H9 (cell line): ENCODE measurements around the gene CD9. TPM values are rescaled to one million over a fixed set of nuclear protein-coding genes. Genes with fewer than 3 reads are reported as not detected.

Experiments used
- DNase-seq: peaks from one replicate; pipeline ENCODE4 v3.0.0-alpha.2; 2017
- H2AFZ ChIP-seq: one replicate; pipeline ENCODE4 v1.6.1; 2013; ENCODE audit warnings: mild to moderate bottlenecking, low read length, control low read depth, moderate library complexity
- H2AK5ac ChIP-seq: 2 replicates; pipeline ENCODE4 v1.6.1; 2013; ENCODE audit warnings: low read length, control low read depth, mixed read lengths; ENCODE audit not compliant: insufficient read length
- H2BK120ac ChIP-seq: one replicate; pipeline ENCODE4 v1.6.1; 2013; ENCODE audit warnings: low read depth, mild to moderate bottlenecking, low read length, control low read depth, inconsistent platforms; ENCODE audit not compliant: poor library complexity, severe bottlenecking
- H2BK12ac ChIP-seq: 2 replicates; pipeline ENCODE4 v1.6.1; 2013; ENCODE audit warnings: low read length, control low read depth, mixed read lengths, low read depth; ENCODE audit not compliant: insufficient read length
- H2BK15ac ChIP-seq: 2 replicates; pipeline ENCODE4 v1.6.1; 2013; ENCODE audit warnings: low read depth, low read length, control low read depth
- H2BK20ac ChIP-seq: one replicate; pipeline ENCODE4 v1.6.1; 2013; ENCODE audit warnings: low read depth, mild to moderate bottlenecking, low read length, control low read depth, inconsistent platforms; ENCODE audit not compliant: poor library complexity, severe bottlenecking
- H2BK5ac ChIP-seq: 2 replicates; pipeline ENCODE4 v1.6.1; 2013; ENCODE audit warnings: low read length, control low read depth, mixed read lengths; ENCODE audit not compliant: insufficient read length
- H3K14ac ChIP-seq: 2 replicates; pipeline ENCODE4 v1.6.1; 2013; ENCODE audit warnings: low read length, control low read depth; ENCODE audit not compliant: insufficient read depth
- H3K18ac ChIP-seq: 2 replicates; pipeline ENCODE4 v1.6.1; 2013; ENCODE audit warnings: low read depth, mild to moderate bottlenecking, mixed read lengths, low read length, control low read depth; ENCODE audit not compliant: insufficient read length
- H3K23ac ChIP-seq: 2 replicates; pipeline ENCODE4 v1.6.1; 2013; ENCODE audit warnings: low read length, control low read depth, mixed read lengths, low read depth; ENCODE audit not compliant: insufficient read length
- H3K23me2 ChIP-seq: 2 replicates; pipeline ENCODE4 v1.6.1; 2013; ENCODE audit warnings: low read depth, mild to moderate bottlenecking, mixed read lengths, low read length, control low read depth; ENCODE audit not compliant: insufficient read length, poor library complexity, severe bottlenecking
- H3K27ac ChIP-seq: 2 replicates; pipeline ENCODE4 v1.5.1; 2013; ENCODE audit warnings: low read length, control low read depth, mixed read lengths, low read depth; ENCODE audit not compliant: insufficient read length
- H3K27me3 ChIP-seq: 2 replicates; pipeline ENCODE4 v1.6.1; 2013; ENCODE audit warnings: low read length, control low read depth, inconsistent platforms; ENCODE audit not compliant: insufficient read depth
- H3K4ac ChIP-seq: 2 replicates; pipeline ENCODE4 v1.6.1; 2013; ENCODE audit warnings: low read depth, mild to moderate bottlenecking, control low read depth, inconsistent platforms, low read length, moderate library complexity
- H3K4me1 ChIP-seq: 2 replicates; pipeline ENCODE4 v1.6.1; 2013; ENCODE audit warnings: low read length, control low read depth, inconsistent platforms; ENCODE audit not compliant: insufficient read depth
- H3K4me2 ChIP-seq: 2 replicates; pipeline ENCODE4 v1.6.1; 2013; ENCODE audit warnings: low read length, control low read depth, mixed read lengths; ENCODE audit not compliant: insufficient read length, insufficient read depth
- H3K56ac ChIP-seq: 2 replicates; pipeline ENCODE4 v1.6.1; 2013; ENCODE audit warnings: low read depth, mild to moderate bottlenecking, mixed read lengths, low read length, control low read depth; ENCODE audit not compliant: insufficient read length
- H3K79me1 ChIP-seq: 2 replicates; pipeline ENCODE4 v1.6.1; 2013; ENCODE audit warnings: low read depth, mild to moderate bottlenecking, moderate library complexity, low read length, control low read depth, inconsistent platforms; ENCODE audit not compliant: insufficient read depth, poor library complexity, severe bottlenecking
- H3K79me2 ChIP-seq: 2 replicates; pipeline ENCODE4 v1.6.1; 2013; ENCODE audit warnings: low read length, control low read depth, inconsistent platforms; ENCODE audit not compliant: insufficient read depth
- H3K9ac ChIP-seq: 2 replicates; pipeline ENCODE4 v1.6.1; 2013; ENCODE audit warnings: low read length, control low read depth, mixed read lengths; ENCODE audit not compliant: insufficient read length; ENCODE audit errors: extremely low read depth
- H3K9me3 ChIP-seq: one replicate; pipeline ENCODE4 v1.6.1; 2013; ENCODE audit warnings: low read depth, low read length, inconsistent platforms; ENCODE audit not compliant: control insufficient read depth
- H3T11ph ChIP-seq: one replicate; pipeline ENCODE4 v1.6.1; 2013; ENCODE audit warnings: mild to moderate bottlenecking, low read length, control low read depth, inconsistent platforms
- H4K20me1 ChIP-seq: one replicate; pipeline ENCODE4 v1.6.1; 2013; ENCODE audit not compliant: control insufficient read depth, insufficient read length, insufficient read depth
- H4K5ac ChIP-seq: 2 replicates; pipeline ENCODE4 v1.6.1; 2013; ENCODE audit warnings: low read depth, mild to moderate bottlenecking, mixed read lengths, low read length, control low read depth; ENCODE audit not compliant: insufficient read length
- H4K8ac ChIP-seq: replicated peaks from 2 replicates; pipeline ENCODE4 v1.6.1; 2013; ENCODE audit warnings: low read length, control low read depth, mixed read lengths, low read depth; ENCODE audit not compliant: insufficient read length
- H4K91ac ChIP-seq: 2 replicates; pipeline ENCODE4 v1.6.1; 2013; ENCODE audit warnings: low read depth, mild to moderate bottlenecking, moderate library complexity, mixed read lengths, low read length, control low read depth; ENCODE audit not compliant: insufficient read length
- H3K27ac Mint-ChIP-seq, 3 experiments: 2 replicates in 2 of 3; 3 replicates in 1 of 3; pipeline ENCODE4 v1.8.0; 2020 to 2021; ENCODE audit warnings: mixed read lengths in 3 of 3, mild to moderate bottlenecking in 1 of 3, moderate library complexity in 1 of 3
- H3K27me3 Mint-ChIP-seq: 2 replicates; pipeline ENCODE4 v1.8.0; 2021; ENCODE audit warnings: low read depth, mild to moderate bottlenecking, moderate library complexity, mixed read lengths
- H3K36me3 Mint-ChIP-seq, 3 experiments: 2 replicates in 2 of 3; 3 replicates in 1 of 3; pipeline ENCODE4 v1.8.0; 2020 to 2021; ENCODE audit warnings: low read depth in 3 of 3, mixed read lengths in 3 of 3; ENCODE audit not compliant: insufficient read depth in 1 of 3
- H3K4me1 Mint-ChIP-seq, 2 experiments: 2 replicates each; pipeline ENCODE4 v1.8.0; 2020; ENCODE audit warnings: mixed read lengths in 2 of 2
- H3K4me3 Mint-ChIP-seq, 2 experiments: 2 replicates in 1 of 2; 3 replicates in 1 of 2; pipeline ENCODE4 v1.8.0; 2020 to 2021; ENCODE audit warnings: mild to moderate bottlenecking in 2 of 2, mixed read lengths in 2 of 2, moderate library complexity in 1 of 2
- H3K9me3 Mint-ChIP-seq, 2 experiments: 2 replicates in 1 of 2; 3 replicates in 1 of 2; pipeline ENCODE4 v1.8.0; 2020; ENCODE audit warnings: mild to moderate bottlenecking in 2 of 2, mixed read lengths in 2 of 2, moderate library complexity in 1 of 2
- CTCF ChIP-seq: fragments of 200-600 bp; sonication (generic); conservative IDR thresholded peaks from 3 replicates; pipeline ENCODE4 v1.8.0; 2021; ENCODE audit warnings: antibody characterized with exemption, mild to moderate bottlenecking
- WGBS: extraction: QIAGEN DNeasy Blood & Tissue Kit; methylation state at CpG from one replicate; pipeline ENCODE4 v1.1.7; 2013; ENCODE audit warnings: missing lambda C conversion rate, low lambda C conversion rate, mixed read lengths; ENCODE audit not compliant: insufficient read length; ENCODE audit errors: extremely low coverage; 5-methylcytosine and 5-hydroxymethylcytosine counted together
- total RNA-seq: library from RNA; stranded (reverse); gene quantifications from 2 replicates; pipeline ENCODE4 v1.2.1, GENCODE V29; 2021

The CD9 gene
- total RNA-seq, 1 experiment from 2014 or later, result 132 TPM

GRCh38 chr12:6272300-6273204, 72.4 kb downstream of the CD9 start:
- no peaks in the 10 kb centered on the region for H3K9me3 Mint-ChIP-seq
- no peak overlapping the region for H3K4me2 ChIP-seq

More at GRCh38 chr12:6272300-6273204, 72.4 kb downstream of the CD9 start:
- WGBS, result no CpG with 5 or more reads among the region's 12 CpGs
- Histone ChIP-seq H3K23ac (no peak overlapping the region), H2BK15ac (no peak overlapping the region), H3K4me1 (peaks cover 13% of the 10 kb centered on the region), H3K79me1 (no peaks in the 10 kb centered on the region), H3T11ph (no peak overlapping the region), H3K14ac (peak overlapping the region; percentile 8; the same call in 1 of the 2 replicates), H4K91ac (no peak overlapping the region), H3K79me2 (no peaks in the 10 kb centered on the region), H3K27me3 (no peaks in the 10 kb centered on the region), H3K56ac (no peak overlapping the region), H3K9ac (no peak overlapping the region), H3K18ac (no peak overlapping the region), H2BK5ac (no peak overlapping the region), H2BK20ac (no peak overlapping the region), H2BK120ac (no peak overlapping the region), H4K5ac (no peak overlapping the region), H2AK5ac (no peak overlapping the region), H3K23me2 (no peaks in the 10 kb centered on the region), H2AFZ (no peak overlapping the region), H3K9me3 (no peaks in the 10 kb centered on the region), H3K27ac (no peak overlapping the region), H3K4ac (no peak overlapping the region), H4K8ac (no peak overlapping the region), H4K20me1 (no peaks in the 10 kb centered on the region), H2BK12ac (no peak overlapping the region)
- Mint-ChIP-seq H3K4me3 (peak overlapping the region; percentile 17 to 19; a peak in 3 of 5 replicates), H3K27me3 (no peaks in the 10 kb centered on the region), H3K27ac (peak overlapping the region; percentile 13 to 83 (median 74); a peak in 4 of 7 replicates), H3K36me3 (no peaks in the 10 kb centered on the region), H3K4me1 (peaks cover 48 to 61% of the 10 kb centered on the region in 2 experiments)
- TF ChIP-seq CTCF, result no peak
- DNase-seq, result no peak
